HG03196 (cell line): ENCODE results near the gene CD200.
"Not testable (repeated sequence)": the region's sequence is repeated elsewhere in the genome, so short reads cannot be mapped to it uniquely, and the experiment has no call there.

Experiments used
- ATAC-seq: cut with Tn5 transposase; IDR thresholded peaks from one replicate; pipeline ENCODE4 v1.9.1; 2021; ENCODE audit not compliant: unreplicated experiment

CD200 gene

DNA sequence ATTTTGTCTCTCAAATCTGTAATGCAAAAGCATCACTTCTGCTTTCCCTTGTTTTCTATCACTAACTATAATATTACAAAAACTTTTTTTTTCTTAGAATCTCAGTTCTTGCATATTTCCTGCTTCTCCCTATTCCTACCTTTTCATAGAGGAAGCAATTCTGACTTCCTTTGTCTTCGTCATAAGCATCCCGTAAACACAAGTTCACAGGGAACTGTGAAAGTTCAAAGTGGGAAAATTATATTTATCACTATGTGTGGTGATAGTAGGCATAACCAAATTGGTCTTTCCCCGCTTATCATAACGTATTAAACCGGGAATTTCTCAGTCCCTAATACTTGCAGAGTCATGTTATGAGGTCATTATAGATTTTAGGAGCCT, 22.3 kb downstream of the CD200 start:
- no peak for ATAC-seq

- ATAC-seq: no peak
These were observed 25.2 kb downstream of the CD200 start for GRCh38 chr3:112357930-112358780.

DNA sequence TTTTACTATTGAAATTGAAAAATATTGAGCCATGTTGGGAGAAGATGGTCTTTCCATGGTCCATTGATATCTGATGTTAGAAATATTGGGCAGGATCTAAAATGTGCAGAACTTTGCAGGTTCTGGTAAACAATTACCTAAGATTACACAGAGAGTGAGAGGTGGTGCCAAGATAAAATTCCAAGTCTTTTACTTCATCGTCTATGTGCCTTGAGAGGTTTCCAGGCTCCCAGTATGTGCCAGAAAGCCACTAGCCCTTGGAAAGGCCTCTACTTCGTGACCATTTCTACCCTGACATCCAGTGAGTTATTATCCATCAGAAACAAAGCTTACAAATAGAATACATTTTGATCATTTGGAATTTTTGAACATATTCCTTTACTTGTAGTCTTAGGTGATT, 27.6 kb downstream of the CD200 start:
- ATAC-seq: no peak

- no peak for ATAC-seq
These were observed 29.3 kb downstream of the CD200 start for GRCh38 chr3:112362221-112362620.

- ATAC-seq: peak; percentile 57
These were observed 31.3 kb downstream of the CD200 start for GRCh38 chr3:112364291-112364690.

DNA sequence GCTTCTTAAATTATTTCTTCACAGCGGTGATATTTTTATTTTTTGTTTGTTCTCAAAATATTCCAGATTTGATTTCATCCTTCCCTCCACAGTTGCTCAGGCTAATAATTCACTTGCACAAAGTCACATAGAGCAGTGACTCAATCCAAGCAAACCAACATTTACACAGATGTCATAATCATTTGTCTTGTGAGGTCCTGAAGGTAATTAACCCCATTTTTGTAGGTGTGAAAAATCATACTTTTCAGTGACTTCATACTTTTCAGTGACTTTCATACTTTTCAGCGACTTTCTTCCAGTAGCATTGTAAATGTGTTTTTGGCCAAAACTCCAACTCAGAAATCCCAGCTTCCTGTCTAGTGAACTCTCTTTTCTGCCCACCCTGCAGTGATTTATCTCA, 32.1 kb downstream of the CD200 start:
- no peak for ATAC-seq

DNA sequence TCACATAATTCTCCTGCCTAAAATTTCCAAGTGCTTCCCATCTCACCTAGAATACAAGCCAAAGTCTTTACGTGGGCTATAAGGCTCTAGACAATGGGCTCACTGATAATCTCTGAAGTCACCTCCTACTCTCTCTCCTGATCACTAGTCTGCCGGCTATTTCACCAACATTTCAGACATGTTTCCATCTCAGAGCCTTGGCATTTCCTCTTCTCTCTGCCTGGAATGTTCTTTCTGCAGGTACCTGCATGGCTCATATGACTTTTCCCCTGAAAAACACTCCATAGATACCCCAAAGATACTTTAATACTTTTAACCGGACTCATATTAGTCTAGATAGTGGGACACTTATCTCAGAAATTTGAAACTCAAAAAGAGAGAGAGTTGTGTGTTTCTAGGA, 32.7 kb downstream of the CD200 start:
- ATAC-seq: no peak

- ATAC-seq: no peak
These were observed 33.6 kb downstream of the CD200 start for GRCh38 chr3:112366522-112366921.

DNA sequence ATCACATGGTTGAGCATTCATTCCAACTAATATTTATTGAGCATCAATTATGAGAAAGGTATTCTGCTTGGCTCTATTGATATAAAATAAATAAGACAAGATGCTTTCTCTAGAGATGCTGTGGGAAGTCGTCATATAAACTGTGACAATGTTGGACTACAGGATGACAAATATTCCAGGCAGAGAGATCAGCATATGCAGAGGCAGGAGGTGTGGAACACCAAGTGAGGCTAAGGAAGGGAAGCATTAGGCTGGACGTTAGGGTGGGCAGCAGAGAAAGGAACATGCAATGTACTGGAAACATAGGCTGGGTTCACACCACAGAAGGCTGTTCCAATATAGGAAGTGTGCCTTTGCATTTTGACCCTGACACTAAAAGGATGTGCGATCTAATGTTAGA, 38.6 kb downstream of the CD200 start:
- ATAC-seq: no peak

DNA sequence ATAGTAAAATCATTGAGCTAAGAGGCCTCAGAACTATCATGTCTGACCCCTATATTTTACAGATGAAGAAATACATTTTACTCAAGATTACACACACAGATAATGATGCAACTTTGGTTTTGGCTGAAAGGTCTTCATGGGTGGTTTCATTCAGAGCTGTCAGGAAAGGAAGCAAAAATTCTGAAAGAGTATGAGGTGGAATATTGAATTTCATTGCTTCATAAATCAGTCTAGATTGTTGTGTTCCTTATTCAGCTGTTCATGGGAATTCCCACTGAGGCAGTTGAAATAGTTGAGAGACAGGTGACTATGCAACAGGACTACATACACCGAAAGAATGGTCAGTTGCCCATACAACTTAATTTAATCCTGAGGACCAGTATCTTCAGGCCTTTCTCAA, 39.4 kb downstream of the CD200 start:
- ATAC-seq: no peak

- ATAC-seq: no peak
These were observed 40.5 kb downstream of the CD200 start for GRCh38 chr3:112373476-112373875.

GRCh38 chr3:112373924-112374323, 41.0 kb downstream of the CD200 start:
- ATAC-seq: no peak

DNA sequence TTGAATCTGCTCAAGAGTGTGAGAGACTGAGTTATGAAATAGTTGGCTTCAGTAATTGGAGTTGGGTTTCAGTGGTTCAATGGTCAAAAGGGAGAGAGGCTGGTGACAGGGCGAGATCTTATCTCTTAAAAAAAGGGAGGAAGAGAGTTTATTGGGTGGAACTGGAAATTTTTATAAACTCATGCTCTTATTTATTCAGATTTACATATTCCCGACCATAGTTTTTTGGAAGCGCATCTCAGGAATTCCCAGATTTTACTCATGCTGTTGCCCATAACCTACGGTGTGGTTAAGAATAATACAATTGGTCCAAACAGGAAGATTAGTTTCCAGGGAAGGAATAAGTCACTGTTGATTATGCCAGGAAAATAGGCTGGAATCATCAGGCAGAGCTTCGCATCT, 41.4 kb downstream of the CD200 start:
- no peak for ATAC-seq

DNA sequence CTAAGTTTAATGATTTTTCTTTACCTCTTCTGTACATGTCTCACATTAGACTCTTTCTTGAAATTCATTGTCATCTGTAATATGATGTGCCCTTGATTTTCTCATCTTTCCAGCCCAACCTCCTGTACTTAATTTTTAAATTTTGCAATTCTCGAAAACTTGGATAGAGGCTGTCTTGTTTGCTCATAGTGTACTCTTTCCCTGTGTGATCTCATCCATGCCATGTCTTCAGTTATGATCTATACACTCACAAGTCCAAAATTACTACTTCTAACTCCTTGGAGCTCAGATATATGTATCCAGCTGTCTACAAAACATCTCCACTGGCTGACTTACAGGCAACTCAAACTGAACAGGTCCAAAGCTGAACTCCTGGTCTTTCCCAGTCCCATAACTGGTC, 42.2 kb downstream of the CD200 start:
- ATAC-seq: no peak

- no peak for ATAC-seq
These were observed 43.4 kb downstream of the CD200 start for GRCh38 chr3:112376241-112376911.

DNA sequence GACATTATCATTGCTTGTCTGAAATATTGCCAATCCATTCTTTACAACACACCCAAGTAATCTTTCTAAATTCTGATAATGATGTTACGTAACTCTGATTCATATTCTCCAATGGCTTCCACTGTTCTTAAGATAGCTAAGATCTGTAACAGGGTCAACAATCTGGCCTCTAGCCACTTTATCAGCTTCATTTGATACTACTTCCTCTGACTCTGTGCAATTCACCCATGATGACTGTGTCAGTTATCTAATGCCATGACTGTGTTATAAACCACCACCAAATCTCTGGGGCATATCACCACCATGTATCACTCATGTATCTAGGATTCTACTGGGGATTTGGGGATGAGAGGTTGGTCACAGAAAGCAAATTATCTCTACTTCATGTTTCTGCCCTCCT, 44.0 kb downstream of the CD200 start:
- ATAC-seq: no peak

- no peak for ATAC-seq
These were observed 44.7 kb downstream of the CD200 start for GRCh38 chr3:112377568-112378071.

GRCh38 chr3:112378347-112378746, 45.4 kb downstream of the CD200 start:
- not testable (repeated sequence) for ATAC-seq

GRCh38 chr3:112379020-112379690, 46.2 kb downstream of the CD200 start:
- no peak for ATAC-seq

GRCh38 chr3:112381673-112382542, 49.0 kb downstream of the CD200 start:
- no peak for ATAC-seq
